IMR-90 (cell line): Measurements from ENCODE around the gene HACL1. TPM values are rescaled to one million over a fixed set of nuclear protein-coding genes. Genes with fewer than 3 reads are reported as not detected.

ENCODE experiments used
- ATAC-seq: fragments of 200-7000 bp; cut with Tn5 transposase; 2 replicates; pipeline ENCODE4 v1.9.1; 2020; ENCODE audit warnings: low read depth, mild to moderate bottlenecking, moderate library complexity
- BruUV-seq: library from RNA; stranded (reverse); fragments of 400-500 nt; replicated peaks from 2 replicates; lab custom pipeline; 2021; lab: Mats Ljungman, UMichigan
- CTCF ChIA-PET: fragments of 300-600 bp; formaldehyde crosslinking; extraction: SDS; loops from one replicate; lab custom pipeline; 2021; ENCODE audit warnings: antibody characterized with exemption; lab: Yijun Ruan, JAX
- POLR2A ChIA-PET: fragments of 300-600 bp; sonication (Branson Sonifier 250); formaldehyde crosslinking; loops from one replicate; lab custom pipeline; 2022; ENCODE audit warnings: antibody characterized with exemption; ENCODE audit not compliant: unreplicated experiment; lab: Charles Lee
- DNase-seq: peaks from one replicate; pipeline ENCODE4 v3.0.0; 2013
- H2AFZ ChIP-seq: replicated peaks from 2 replicates; pipeline ENCODE3; 2013; ENCODE audit warnings: low read length, mild to moderate bottlenecking; ENCODE audit not compliant: poor library complexity
- H2AK5ac ChIP-seq: 2 replicates; pipeline ENCODE4 v1.6.1; 2013; ENCODE audit warnings: low read depth, low read length, inconsistent platforms
- H2AK9ac ChIP-seq: replicated peaks from 2 replicates; pipeline ENCODE3; 2013; ENCODE audit warnings: mild to moderate bottlenecking, low read depth, low read length, moderate library complexity; ENCODE audit not compliant: poor library complexity
- H2BK120ac ChIP-seq: 2 replicates; pipeline ENCODE4 v1.6.1; 2013; ENCODE audit warnings: low read depth, low read length, inconsistent platforms
- H2BK15ac ChIP-seq: 3 replicates; pipeline ENCODE4 v1.6.1; 2013; ENCODE audit warnings: low read depth, low read length, inconsistent platforms
- H2BK20ac ChIP-seq: 2 replicates; pipeline ENCODE4 v1.6.1; 2013; ENCODE audit warnings: low read depth, mild to moderate bottlenecking, inconsistent platforms, low read length, moderate library complexity
- H2BK5ac ChIP-seq: 2 replicates; pipeline ENCODE4 v1.6.1; 2013; ENCODE audit warnings: mild to moderate bottlenecking, low read depth, low read length, inconsistent platforms; ENCODE audit not compliant: poor library complexity, severe bottlenecking
- H3K14ac ChIP-seq: replicated peaks from 2 replicates; pipeline ENCODE4 v1.6.1; 2013; ENCODE audit warnings: low read depth, low read length, inconsistent platforms
- H3K18ac ChIP-seq: 2 replicates; pipeline ENCODE4 v1.6.1; 2013; ENCODE audit warnings: low read depth, low read length, control low read depth
- H3K23ac ChIP-seq: 2 replicates; pipeline ENCODE4 v1.6.1; 2013; ENCODE audit warnings: low read depth, low read length, inconsistent platforms
- H3K27ac ChIP-seq: 2 replicates; pipeline ENCODE4 v1.5.1; 2013; ENCODE audit warnings: mild to moderate bottlenecking, control low read depth, low read length; ENCODE audit not compliant: insufficient read depth
- H3K27me3 ChIP-seq: 2 replicates; pipeline ENCODE4 v1.6.1; 2013; ENCODE audit warnings: low read length; ENCODE audit not compliant: control insufficient read depth, insufficient read depth
- H3K36me3 ChIP-seq: 2 replicates; pipeline ENCODE4 v1.6.1; 2013; ENCODE audit warnings: low read length, mixed read lengths; ENCODE audit not compliant: control insufficient read depth, insufficient read depth
- H3K4ac ChIP-seq: 2 replicates; pipeline ENCODE4 v1.6.1; 2013; ENCODE audit warnings: low read depth, low read length, inconsistent platforms
- H3K4me1 ChIP-seq: 2 replicates; pipeline ENCODE4 v1.6.1; 2013; ENCODE audit warnings: low read length, mixed read lengths; ENCODE audit not compliant: control insufficient read depth, insufficient read depth
- H3K4me2 ChIP-seq: 2 replicates; pipeline ENCODE4 v1.6.1; 2013; ENCODE audit warnings: low read depth, mild to moderate bottlenecking, control low read depth, low read length, moderate library complexity
- H3K4me3 ChIP-seq: 2 replicates; pipeline ENCODE4 v1.5.1; 2013; ENCODE audit warnings: low read depth, mild to moderate bottlenecking, control low read depth, low read length, moderate library complexity; ENCODE audit not compliant: insufficient read depth
- H3K56ac ChIP-seq: 2 replicates; pipeline ENCODE4 v1.6.1; 2013; ENCODE audit warnings: low read length, inconsistent platforms; ENCODE audit not compliant: insufficient read depth; ENCODE audit errors: extremely low read depth
- H3K79me1 ChIP-seq, 2 experiments: 2 replicates each; pipeline ENCODE4 v1.6.1; 2013; ENCODE audit warnings: low read length in 2 of 2, inconsistent platforms in 1 of 2, low read depth in 1 of 2
- H3K9ac ChIP-seq: 2 replicates; pipeline ENCODE4 v1.6.1; 2013; ENCODE audit warnings: low read depth, low read length, control low read depth
- H3K9me1 ChIP-seq: 2 replicates; pipeline ENCODE4 v1.6.1; 2013; ENCODE audit warnings: low read length, inconsistent platforms; ENCODE audit not compliant: insufficient read depth
- H3K9me3 ChIP-seq: 2 replicates; pipeline ENCODE4 v1.6.1; 2013; ENCODE audit warnings: low read length; ENCODE audit not compliant: control insufficient read depth, insufficient read depth
- H4K20me1 ChIP-seq: 2 replicates; pipeline ENCODE4 v1.6.1; 2013; ENCODE audit warnings: low read length, inconsistent platforms; ENCODE audit not compliant: insufficient read depth
- H4K5ac ChIP-seq: 2 replicates; pipeline ENCODE4 v1.6.1; 2013; ENCODE audit warnings: mild to moderate bottlenecking, low read depth, low read length, control low read depth
- H4K8ac ChIP-seq, 2 experiments: 2 replicates each; pipeline ENCODE4 v1.6.1; 2013; ENCODE audit warnings: low read depth in 2 of 2, low read length in 2 of 2, control low read depth in 1 of 2, inconsistent platforms in 1 of 2
- H4K91ac ChIP-seq: 2 replicates; pipeline ENCODE4 v1.6.1; 2013; ENCODE audit warnings: low read depth, low read length, inconsistent platforms; ENCODE audit not compliant: insufficient read depth
- CTCF ChIP-seq: conservative IDR thresholded peaks from 2 replicates; pipeline ENCODE4 v1.5.1; 2012; ENCODE audit warnings: mild to moderate bottlenecking, low read depth, low read length, improper control_type of control experiment
- ELK1 ChIP-seq: fragments of 150-350 bp; IDR thresholded peaks from 2 replicates; pipeline ENCODE4 v1.6.1; 2016; ENCODE audit warnings: low read depth, mild to moderate bottlenecking, low read length, moderate library complexity, borderline replicate concordance
- FOS ChIP-seq: fragments of 150-350 bp; IDR thresholded peaks from 2 replicates; pipeline ENCODE4 v1.6.1; 2016; ENCODE audit warnings: low read depth, low read length
- MAZ ChIP-seq: IDR thresholded peaks from 2 replicates; pipeline ENCODE4 v1.6.1; 2012; ENCODE audit warnings: low read depth, mild to moderate bottlenecking, low read length, improper control_type of control experiment, moderate library complexity, borderline replicate concordance
- POLR2A ChIP-seq: IDR thresholded peaks from 2 replicates; pipeline ENCODE4 v1.6.1; 2012; ENCODE audit warnings: mild to moderate bottlenecking, low read depth, low read length
- RAD21 ChIP-seq: IDR thresholded peaks from 2 replicates; pipeline ENCODE4 v1.6.1; 2012; ENCODE audit warnings: low read length, improper control_type of control experiment
- RCOR1 ChIP-seq: IDR thresholded peaks from 2 replicates; pipeline ENCODE4 v1.6.1; 2012; ENCODE audit warnings: mild to moderate bottlenecking, low read length, improper control_type of control experiment; ENCODE audit not compliant: insufficient replicate concordance
- WGBS, 2 experiments: methylation state at CpG; one replicate each; pipeline versions ENCODE4 v1.1.5 to v1.1.7; 2013; ENCODE audit warnings: missing lambda C conversion rate in 2 of 2; ENCODE audit not compliant: insufficient read length in 1 of 2; ENCODE audit errors: extremely low coverage in 2 of 2; 5-methylcytosine and 5-hydroxymethylcytosine counted together
- dilution Hi-C: fragments of 300-500 bp; cut with HindIII; formaldehyde crosslinking; loops from one replicate; pipeline ENCODE4 v1.14.3; 2018; ENCODE audit warnings: low sequenced_read_pairs; ENCODE audit not compliant: unreplicated experiment
- in situ Hi-C: fragments of 300-500 bp; cut with MboI; formaldehyde crosslinking; loops from 3 replicates; pipeline ENCODE4 v1.14.3; 2019; ENCODE audit warnings: low sequenced_read_pairs, inconsistent platforms, mixed read lengths
- intact Hi-C: fragments of 100-400 bp; cut with micrococcal nuclease; formaldehyde crosslinking; loops from 2 replicates; pipeline ENCODE4 v1.10.0; 2022
- polyA plus RNA-seq, 3 experiments: library from polyadenylated mRNA; depleted of rRNA; stranded (reverse); fragments of >200 nt; gene quantifications; 2 replicates each; pipeline ENCODE4 v1.2.3, GENCODE V29; 2012; ENCODE audit warnings: low replicate concordance in 1 of 3
- total RNA-seq: library from RNA; depleted of rRNA; stranded (reverse); fragments of >200 nt; gene quantifications from 2 replicates; pipeline ENCODE4 v1.2.3, GENCODE V29; 2012
- TF ChIP-seq, protein P1 (sequence below): fragments of 150-350 bp; IDR thresholded peaks from 2 replicates; pipeline ENCODE4 v1.6.1; 2017; ENCODE audit warnings: mild to moderate bottlenecking, antibody characterized with exemption, low read length, low read depth

HACL1 gene
- total and polyA plus RNA-seq, 2 of the 4 experiments (the other 2 are of a cell fraction) = 9.9 to 28.1 TPM

GRCh38 chr3:15646851-15647511, 45.6 kb upstream of the HACL1 start (continued):
- peak; percentile 96 for TF ChIP-seq FOS
- TF ChIP-seq MAZ = peak; percentile 76; the same call in 1 of the 2 replicates

DNA sequence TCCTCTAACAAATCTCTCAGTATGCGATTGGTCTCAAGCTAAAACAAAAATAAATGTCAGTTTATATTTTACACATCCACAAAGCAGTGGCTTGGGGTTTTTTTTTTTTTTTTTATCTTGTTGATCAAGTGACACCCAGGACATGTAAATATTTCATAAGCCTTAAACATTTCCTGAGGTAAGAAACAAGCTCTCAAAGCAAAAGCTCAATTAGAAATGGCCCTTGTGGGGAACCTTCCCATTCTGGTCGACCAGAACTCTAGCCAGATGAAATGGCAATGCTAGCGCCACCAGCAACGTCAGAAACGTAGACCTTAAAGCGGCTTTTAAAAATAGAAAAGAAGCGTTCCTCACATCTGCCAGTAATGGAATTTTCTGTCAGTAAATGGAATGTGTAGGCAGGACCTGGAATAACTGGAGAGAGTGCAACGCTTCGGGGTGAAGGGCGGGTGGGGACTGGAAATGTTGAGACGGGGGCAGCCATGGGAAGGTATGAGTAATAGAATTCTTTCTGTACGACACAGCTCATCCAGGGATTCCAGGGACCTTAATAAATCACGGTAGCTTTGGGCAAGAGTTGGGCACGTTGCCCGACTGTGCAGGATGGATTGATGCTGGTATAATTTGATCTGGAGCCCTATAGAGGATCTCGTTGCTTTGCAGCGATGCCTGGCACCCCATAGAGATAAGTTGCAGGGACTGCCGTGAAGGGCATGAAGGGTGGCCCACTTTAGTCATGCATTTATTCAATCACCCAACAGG, 44.6 kb upstream of the HACL1 start:
- BruUV-seq = no TSS peak
- in situ Hi-C loops = loop anchor here (10.0 to 25.0 kb wide), 3 partner anchors 159 to 591 kb away; no protein-coding TSS in a partner anchor
- H4K91ac ChIP-seq = peak overlapping the region; percentile 95
- peak; percentile 94 for DNase-seq
- peak overlapping the region; percentile 96 for H3K18ac ChIP-seq
- peak overlapping the region; percentile 0 for H2AK9ac ChIP-seq
- H3K4ac ChIP-seq = peak overlapping the region; percentile 99
- ChIA-PET POLR2A (interaction anchor here (1.0 kb wide), 1 partner anchor 152 kb away, joined by 3 read pairs; the partner anchor contains the start of gene ANKRD28), CTCF (interaction anchor here (0.6 to 1.3 kb wide), 2 partner anchors 11 to 142 kb away, joined by 3 to 6 read pairs; no protein-coding TSS in a partner anchor)
- H3K9ac ChIP-seq = 0 out of 2 replicates have a peak overlapping the region, but pooled peaks have one; percentile 17
- H2BK15ac ChIP-seq = peak overlapping the region; percentile 99
- H3K4me2 ChIP-seq = peak overlapping the region; percentile 66
- intact Hi-C loops = loop anchor here (1.0 kb wide), 1 partner anchor 45 kb away; the partner anchor contains the start of genes BTD and HACL1
- peak overlapping the region; percentile 86 for H4K5ac ChIP-seq
- H3K9me1 ChIP-seq = peaks cover 32% of the 10 kb centered on the region
- H3K4me1 ChIP-seq = peaks cover 22% of the 10 kb centered on the region
- H3K9me3 ChIP-seq = no peaks in the 10 kb centered on the region
- no peaks in the 10 kb centered on the region for H3K27me3 ChIP-seq
- dilution Hi-C loops = no loop called here
- no peak overlapping the region for H2AFZ ChIP-seq
- peak overlapping the region; percentile 99 for H2BK120ac ChIP-seq
- peak overlapping the region; percentile 98; the same call in 1 of the 2 replicates for H3K23ac ChIP-seq
- peak overlapping the region; percentile 97 for H4K8ac ChIP-seq
- ATAC-seq = peak; percentile 63
- peak overlapping the region; percentile 94 for H3K56ac ChIP-seq
- 0 out of 2 replicates have a peak, but pooled peaks cover 3% of the 10 kb centered on the region for H4K20me1 ChIP-seq
- H3K4me3 ChIP-seq = no peak overlapping the region
- peak overlapping the region; percentile 95 for H3K27ac ChIP-seq
- peaks cover 5 to 23% of the 10 kb centered on the region in 2 experiments for H3K79me1 ChIP-seq
- H3K14ac ChIP-seq = peak overlapping the region; percentile 99
- no peaks in the 10 kb centered on the region for H3K36me3 ChIP-seq
- peak overlapping the region; percentile 99 for H2BK20ac ChIP-seq
- WGBS, 2 experiments = 17% methylated on average over 7 of the region's 18 CpGs; no CpG with 5 or more reads in 1 of the 2 experiments
- peak overlapping the region; percentile 97 for H2BK5ac ChIP-seq
- H2AK5ac ChIP-seq = 0 out of 2 replicates have a peak overlapping the region, but pooled peaks have one; percentile 26
- TF ChIP-seq FOS (peak; percentile 57), CTCF (no peak), MAZ (peak; percentile 26; the same call in 1 of the 2 replicates), POLR2A (no peak; the same call in 1 of the 2 replicates), ELK1 (no peak), RAD21 (no peak), RCOR1 (no peak)
- TF ChIP-seq, protein P1, sequence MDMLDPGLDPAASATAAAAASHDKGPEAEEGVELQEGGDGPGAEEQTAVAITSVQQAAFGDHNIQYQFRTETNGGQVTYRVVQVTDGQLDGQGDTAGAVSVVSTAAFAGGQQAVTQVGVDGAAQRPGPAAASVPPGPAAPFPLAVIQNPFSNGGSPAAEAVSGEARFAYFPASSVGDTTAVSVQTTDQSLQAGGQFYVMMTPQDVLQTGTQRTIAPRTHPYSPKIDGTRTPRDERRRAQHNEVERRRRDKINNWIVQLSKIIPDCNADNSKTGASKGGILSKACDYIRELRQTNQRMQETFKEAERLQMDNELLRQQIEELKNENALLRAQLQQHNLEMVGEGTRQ = no peak
